ENCODE measurements around the gene IBA57. TPM values are rescaled to one million over a fixed set of nuclear protein-coding genes. Genes with fewer than 3 reads are reported as not detected.

IBA57 gene
- total RNA-seq, 1 donor from 2014 or later, result 14.5 TPM

DNA sequence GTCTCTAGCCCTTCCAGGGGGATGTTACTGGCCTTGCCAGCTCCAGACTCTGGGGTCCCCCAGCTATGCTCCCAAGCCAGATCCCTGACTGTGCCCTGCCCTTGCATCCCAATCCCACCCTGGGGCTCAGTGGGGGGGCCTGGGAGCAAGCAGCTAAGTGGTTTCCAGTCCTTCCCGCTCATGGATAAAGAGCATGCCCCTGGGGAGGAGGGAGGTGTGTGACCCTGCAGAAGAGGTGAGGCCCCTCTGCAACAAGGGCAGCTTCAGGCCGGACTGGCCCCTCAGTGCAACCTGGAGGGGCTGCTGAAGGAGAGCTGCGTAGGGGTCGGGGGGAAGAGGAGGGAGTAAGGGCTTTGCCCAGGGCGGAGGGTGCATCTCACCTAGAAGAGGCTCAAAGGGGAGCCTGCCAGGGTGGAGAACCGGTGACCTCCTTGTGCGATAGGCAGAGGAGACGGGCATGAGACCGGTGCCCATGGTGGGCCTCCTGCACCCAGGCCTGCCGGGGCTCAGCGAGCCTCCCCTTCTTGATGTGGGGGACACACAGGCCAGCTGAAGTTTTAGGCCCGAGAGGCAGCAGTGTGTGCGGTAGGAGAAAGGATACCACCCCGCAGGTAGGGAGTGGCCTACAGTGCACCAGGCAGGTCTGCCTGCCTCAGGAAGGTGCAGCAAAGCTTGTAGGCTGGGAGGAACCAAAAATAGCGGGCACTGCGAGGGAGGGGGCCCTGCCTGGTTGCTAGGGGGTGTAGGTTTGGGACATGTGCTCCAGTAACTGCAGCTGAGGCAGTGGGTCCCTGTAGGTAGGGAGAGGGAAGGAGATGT, 45.3 kb downstream of the IBA57 start:
- Mint-ChIP-seq H3K4me3 (no peak overlapping the region), H3K9me3 (no peaks in the 10 kb centered on the region), H3K4me1 (peaks cover 2% of the 10 kb centered on the region), H3K36me3 (ENCODE audit: low read depth) (peaks cover 1% of the 10 kb centered on the region), H3K27ac (no peak overlapping the region), H3K27me3 (no peaks in the 10 kb centered on the region)
- no peak for TF ChIP-seq CTCF (IDR thresholded peaks at IDR 0.05)
- ChIA-PET POLR2A (no interaction called here), CTCF (interaction anchor here (1.2 kb wide), 1 partner anchor 9 kb away, joined by 4 read pairs; no protein-coding TSS in a partner anchor)
- intact Hi-C loops (cut with micrococcal nuclease), result loop anchor here (10.0 kb wide), 2 partner anchors 274 to 656 kb away; partner anchors contain the start of gene RNF187
- DNase-seq (no peak), ATAC-seq (ENCODE audit: low read depth) (no peak)

- DNase-seq, result no peak
- Mint-ChIP-seq H3K4me3 (no peak overlapping the region), H3K27ac (no peak overlapping the region)
Observed at GRCh38 chr1:228211531-228212414, 46.2 kb downstream of the IBA57 start.

GRCh38 chr1:228212415-228212965, 46.9 kb downstream of the IBA57 start:
- Mint-ChIP-seq H3K36me3 (ENCODE audit: low read depth) (peaks cover 5% of the 10 kb centered on the region), H3K9me3 (no peaks in the 10 kb centered on the region), H3K4me3 (peak overlapping the region; percentile 89), H3K4me1 (peaks cover 2% of the 10 kb centered on the region), H3K27ac (no peak overlapping the region), H3K27me3 (no peaks in the 10 kb centered on the region)
- POLR2A ChIA-PET, result no interaction called here
- DNase-seq (no peak), ATAC-seq (ENCODE audit: low read depth) (no peak)
- TF ChIP-seq CTCF (IDR thresholded peaks at IDR 0.05), result no peak
- CTCF ChIA-PET, result no interaction called here
- intact Hi-C loops (cut with micrococcal nuclease), result loop anchor here (2.0 to 10.0 kb wide), 4 partner anchors 194 to 658 kb away; partner anchors contain the start of genes RNF187 and TRIM11

More at GRCh38 chr1:228211531-228212414, 46.2 kb downstream of the IBA57 start:
- Mint-ChIP-seq H3K4me1 (peaks cover 2% of the 10 kb centered on the region), H3K36me3 (ENCODE audit: low read depth) (peaks cover 3% of the 10 kb centered on the region), H3K9me3 (no peaks in the 10 kb centered on the region), H3K27me3 (no peaks in the 10 kb centered on the region)
- intact Hi-C loops (cut with micrococcal nuclease), result loop anchor here (2.0 to 10.0 kb wide), 4 partner anchors 195 to 657 kb away; partner anchors contain the start of genes RNF187 and TRIM11
- ATAC-seq (ENCODE audit: low read depth), result no peak
- POLR2A ChIA-PET, result no interaction called here
- CTCF ChIA-PET, result no interaction called here
- no peak for TF ChIP-seq CTCF (IDR thresholded peaks at IDR 0.05)

DNA sequence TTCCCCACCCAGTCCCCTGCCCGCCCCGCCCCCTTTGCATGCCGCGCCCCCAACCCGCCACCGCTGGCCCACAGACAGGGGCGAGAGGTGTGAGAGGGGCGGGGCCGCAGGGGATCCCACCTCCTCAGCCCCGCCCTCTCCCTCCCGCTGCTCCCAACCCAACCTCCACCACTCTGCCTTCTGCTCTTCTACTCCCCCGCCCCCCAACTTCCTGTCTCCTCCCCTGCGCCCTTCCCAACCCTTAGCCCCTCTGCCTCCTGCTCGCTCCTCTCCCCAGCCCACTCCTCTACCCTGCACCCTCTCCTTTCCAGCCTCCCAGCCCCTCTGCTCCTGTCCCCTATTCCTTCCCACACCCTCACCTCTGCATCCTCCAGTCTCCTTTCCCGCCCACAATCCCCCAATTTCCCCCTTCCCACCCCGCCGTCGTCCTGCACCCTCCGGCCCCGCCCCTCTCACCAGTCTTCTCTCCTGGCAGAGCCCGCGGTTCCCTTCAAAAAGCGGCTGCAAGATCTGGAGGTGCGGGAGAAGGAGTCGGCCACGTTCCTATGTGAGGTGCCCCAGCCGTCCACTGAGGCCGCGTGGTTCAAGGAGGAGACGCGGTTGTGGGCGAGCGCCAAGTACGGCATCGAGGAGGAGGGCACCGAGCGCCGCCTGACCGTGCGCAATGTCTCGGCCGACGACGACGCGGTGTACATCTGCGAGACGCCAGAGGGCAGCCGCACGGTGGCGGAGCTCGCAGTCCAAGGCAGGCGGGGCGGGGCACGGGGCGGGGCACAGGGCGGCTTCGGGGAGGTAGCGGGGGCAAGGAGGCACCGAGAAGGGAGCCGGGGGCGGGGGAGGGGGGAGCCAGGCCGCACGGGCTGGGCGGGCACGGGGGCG, 47.6 kb downstream of the IBA57 start:
- POLR2A ChIA-PET, result interaction anchor here (0.6 to 1.5 kb wide), 8 partner anchors 38 to 666 kb away, joined by 3 to 15 read pairs (median 4); partner anchors contain the start of genes IBA57, RNF187 and TRIM11
- CTCF ChIA-PET, result interaction anchor here (1.0 to 1.5 kb wide), 3 partner anchors 10 to 75 kb away, joined by 3 to 5 read pairs (median 4); no protein-coding TSS in a partner anchor

More for the DNA sequence above, 47.6 kb downstream of the IBA57 start:
- DNase-seq, result peak; percentile 76
- Mint-ChIP-seq H3K27me3 (no peaks in the 10 kb centered on the region), H3K4me3 (peak overlapping the region; percentile 89), H3K27ac (peak overlapping the region; percentile 30), H3K9me3 (no peaks in the 10 kb centered on the region), H3K36me3 (ENCODE audit: low read depth) (peaks cover 5% of the 10 kb centered on the region), H3K4me1 (peaks cover 2% of the 10 kb centered on the region)
- no peak for TF ChIP-seq CTCF (IDR thresholded peaks at IDR 0.05)
- peak; percentile 97 for ATAC-seq (ENCODE audit: low read depth)
- intact Hi-C loops (cut with micrococcal nuclease), result loop anchor here (1.0 to 10.0 kb wide), 12 partner anchors 48 to 658 kb away; partner anchors contain the start of genes ARF1, GUK1, IBA57 and MRPL55

Data from activated B cell treated with CpG ODN at 0.5 μM for 24 hours (primary cell).